Stimulated activated CD4-positive, alpha-beta T cell treated with anti-CD3 and anti-CD28 coated beads, Interleukin-12 subunit alpha, Interleukin-12 subunit beta, amount 100 ng/mL, for 24 hours (primary cell): Measurements from ENCODE around the gene LNX1.
"Not testable (repeated sequence)": the region's sequence is repeated elsewhere in the genome, so short reads cannot be mapped to it uniquely, and the experiment has no call there.

ENCODE experiments used
- DNase-seq, 2 experiments: peaks; one replicate each; pipeline ENCODE4 v3.0.0-alpha.2; 2020; ENCODE audit warnings: low read depth in 2 of 2

Gene LNX1

DNA sequence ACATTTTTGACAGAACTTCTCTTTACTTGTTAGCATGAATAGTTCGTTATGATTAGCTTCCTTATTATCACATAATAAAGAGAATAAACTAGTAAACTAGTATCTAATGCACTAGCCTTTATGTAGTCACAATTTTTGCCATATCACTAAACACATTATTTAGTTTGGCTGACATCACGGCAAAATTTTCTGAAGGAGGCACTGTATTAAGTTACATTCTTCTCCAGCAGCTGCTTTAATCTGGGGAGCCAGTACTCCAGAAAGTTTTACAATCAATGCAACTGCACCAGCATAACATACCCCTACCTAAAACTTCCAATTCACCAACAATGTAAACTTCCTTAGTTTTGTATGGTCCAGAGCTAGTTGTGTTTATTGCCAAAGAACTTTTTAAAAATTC lies 126.0 kb downstream of the LNX1 start:
- DNase-seq: no peak

DNA sequence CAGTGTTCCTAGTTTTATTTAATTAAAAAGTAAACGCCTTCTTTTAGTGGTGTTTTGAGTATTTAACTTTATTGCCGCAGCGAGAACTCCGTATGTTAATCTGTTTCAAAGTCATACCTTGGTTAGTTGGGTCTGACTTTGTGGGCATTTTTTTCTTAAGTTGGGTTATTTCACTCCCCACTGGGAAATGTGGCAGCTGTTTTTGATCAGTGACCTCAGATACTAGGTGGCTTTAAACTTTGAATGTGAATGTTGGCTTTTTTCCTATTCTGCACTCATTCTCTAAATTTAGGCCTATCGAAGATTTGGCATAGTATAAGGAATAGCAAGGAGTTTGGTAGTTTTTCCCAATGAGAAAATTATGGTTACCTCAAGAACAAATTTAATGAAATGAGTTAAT lies 127.9 kb downstream of the LNX1 start:
- no peak for DNase-seq

DNA sequence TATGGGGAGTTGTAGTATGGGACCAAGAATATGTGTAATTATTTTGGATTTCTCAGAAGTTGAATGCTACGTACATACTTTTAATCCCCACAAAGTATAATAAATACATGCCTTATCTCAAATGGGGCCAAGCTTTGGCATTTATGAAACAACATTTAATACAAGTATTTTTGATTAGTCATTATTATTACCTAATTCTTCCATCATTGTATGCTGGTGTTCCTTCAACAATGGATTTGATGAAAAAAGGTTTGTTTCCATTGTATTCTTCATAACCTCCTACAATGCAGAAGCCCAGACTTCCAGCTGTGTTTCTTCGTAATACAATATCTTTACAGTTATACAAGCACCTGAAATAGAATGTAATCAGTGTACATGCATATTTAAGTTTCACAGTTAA lies 130.0 kb downstream of the LNX1 start:
- DNase-seq: no peak

DNA sequence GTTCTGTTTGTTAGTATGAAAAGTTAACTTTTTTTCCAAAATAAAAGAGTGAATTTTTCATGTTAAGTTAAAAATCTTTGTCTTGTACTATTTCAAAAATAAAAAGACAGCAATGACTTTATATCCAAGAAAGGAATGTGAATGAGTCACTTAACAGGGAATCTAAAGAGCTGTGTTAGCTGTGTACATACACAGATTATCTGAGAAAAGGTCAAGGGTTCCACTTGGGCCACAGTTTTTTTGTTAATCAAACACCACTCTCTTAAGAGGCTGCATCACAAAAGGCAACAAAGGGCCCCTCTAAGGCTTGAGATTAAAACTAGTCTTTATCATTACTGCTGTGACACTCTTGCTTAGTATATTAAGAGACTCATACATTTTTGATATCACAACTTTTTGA lies 131.7 kb downstream of the LNX1 start:
- no peak for DNase-seq

DNA sequence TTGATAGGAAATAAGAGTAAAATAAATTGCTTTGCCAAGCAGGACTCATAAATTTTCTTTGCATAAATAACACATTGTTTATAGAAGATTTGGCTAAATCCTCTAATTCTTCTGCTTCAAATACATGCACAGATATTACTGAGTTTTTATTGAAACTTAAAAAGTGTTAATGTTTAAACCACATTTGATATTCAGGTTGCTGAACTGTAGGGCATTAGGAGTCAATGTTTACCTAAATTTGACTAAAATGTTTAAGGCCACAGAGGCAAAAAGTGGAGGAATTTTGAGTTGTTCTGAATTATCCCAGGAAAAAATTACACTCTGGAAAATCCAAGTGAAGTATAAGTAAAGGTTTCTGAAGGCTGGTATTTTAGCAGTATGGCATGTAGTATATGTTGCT lies 135.1 kb downstream of the LNX1 start:
- no peak for DNase-seq

DNA sequence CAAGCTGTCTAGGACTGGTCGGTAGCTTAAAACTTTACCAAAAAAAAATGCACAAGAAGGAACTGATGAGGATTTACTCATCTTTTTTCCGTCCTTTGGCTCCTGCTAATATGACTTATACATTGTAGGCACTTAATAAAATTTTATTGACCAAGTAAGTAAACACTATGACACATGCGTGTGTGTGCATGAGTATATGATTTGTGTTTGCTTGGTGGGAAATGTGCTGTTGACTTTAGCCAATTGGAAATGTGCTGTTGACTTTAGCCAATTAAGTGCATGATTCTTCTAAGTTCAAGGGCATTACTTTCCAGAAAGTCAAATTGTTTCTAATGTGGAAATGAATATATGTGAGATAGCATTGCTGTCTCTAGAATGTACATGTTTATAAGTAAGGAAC lies 135.5 kb downstream of the LNX1 start:
- DNase-seq: no peak

DNA sequence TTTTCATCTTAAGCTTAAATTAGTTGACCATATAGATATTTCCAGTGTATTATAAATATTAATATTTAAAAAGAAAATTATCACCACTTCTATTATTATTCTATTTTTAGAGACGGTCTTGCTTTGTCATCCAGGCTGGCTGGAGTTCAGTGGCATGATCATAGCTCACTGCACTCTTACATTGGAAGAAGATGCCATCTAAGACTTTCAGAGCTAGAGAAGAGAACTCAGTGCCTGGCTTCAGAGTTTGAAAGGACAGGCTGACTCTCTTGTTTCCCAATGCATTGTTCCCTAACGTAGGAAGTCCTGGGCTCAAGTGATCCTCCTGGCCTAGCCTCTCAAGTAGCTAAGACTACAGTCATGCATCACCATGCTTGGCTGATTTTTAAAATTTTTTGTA lies 137.9 kb downstream of the LNX1 start:
- DNase-seq: no peak

DNA sequence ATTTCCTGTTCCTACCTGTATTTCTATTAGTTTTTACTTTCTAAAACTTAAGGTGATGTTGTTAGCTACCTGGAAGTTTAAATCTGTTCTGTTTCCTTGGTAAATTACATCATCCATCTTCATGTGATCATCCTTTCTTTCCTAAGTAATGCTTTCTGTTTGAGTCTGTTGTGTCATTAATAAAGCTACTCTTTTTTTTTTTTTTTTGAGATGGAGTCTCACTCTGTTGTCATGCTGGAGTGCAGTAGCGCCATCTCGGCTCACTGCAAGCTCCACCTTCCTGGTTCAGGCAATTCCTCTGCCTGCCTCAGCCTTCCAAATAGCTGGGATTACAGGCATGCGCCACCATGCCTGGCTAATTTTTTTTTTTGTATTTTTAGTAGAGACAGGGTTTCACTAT lies 140.5 kb downstream of the LNX1 start:
- DNase-seq: no peak

DNA sequence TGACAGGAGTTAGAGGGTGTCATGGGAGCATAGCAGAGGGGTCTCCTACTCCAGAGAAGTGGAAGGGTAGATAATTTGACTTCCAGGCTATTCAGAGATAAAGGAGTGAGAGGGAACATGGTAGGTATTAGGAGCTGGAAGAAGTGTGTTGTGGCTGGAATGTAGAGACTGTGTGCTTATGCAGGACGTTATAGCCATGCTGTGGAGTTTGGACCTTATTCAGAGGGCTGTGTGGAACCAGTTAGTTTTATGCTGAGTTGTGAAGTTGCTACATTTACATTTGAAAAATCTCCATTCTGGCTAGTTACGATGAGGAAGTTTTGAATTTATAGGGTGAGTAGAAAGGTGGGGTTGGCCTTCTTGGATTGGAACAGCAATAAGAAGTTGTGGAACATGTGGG lies 146.3 kb downstream of the LNX1 start:
- DNase-seq: no peak

DNA sequence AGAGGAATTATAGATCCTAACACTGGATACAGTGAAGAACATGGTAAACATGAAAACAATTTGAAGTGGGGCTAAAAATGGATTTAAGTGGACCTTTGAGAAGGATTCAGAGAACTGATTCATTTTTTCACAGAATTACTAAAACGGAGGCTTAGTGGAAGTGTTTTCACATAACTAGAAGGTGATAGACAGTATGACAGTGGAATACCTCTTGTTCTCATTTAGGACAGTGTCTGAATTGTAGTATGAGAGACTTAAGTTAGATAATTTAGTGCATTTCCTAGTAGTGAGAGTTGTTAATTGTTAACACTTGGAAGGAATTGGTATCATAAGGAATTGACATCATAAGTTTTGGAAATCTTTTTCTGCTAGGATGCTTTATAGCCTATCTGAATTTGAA lies 149.7 kb downstream of the LNX1 start:
- no peak for DNase-seq

DNA sequence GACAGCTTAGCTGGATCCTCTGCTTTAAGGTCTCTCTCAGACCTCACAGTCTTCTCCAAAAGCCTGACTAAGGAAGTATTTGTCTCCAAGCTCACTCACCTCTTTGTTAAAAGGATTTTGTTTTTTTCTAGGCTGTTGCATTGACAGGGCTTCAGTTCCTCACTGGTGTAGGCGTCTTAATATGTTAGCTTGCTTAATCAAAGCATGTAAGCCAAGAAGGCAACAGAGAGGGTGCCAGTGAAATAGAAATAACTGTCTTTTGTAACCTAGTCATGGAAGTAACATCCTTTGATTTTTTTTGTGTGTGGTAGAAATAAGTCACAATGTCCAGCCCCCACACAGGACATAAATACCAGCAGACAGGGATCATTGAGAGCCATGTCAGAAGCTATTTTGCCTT lies 155.0 kb downstream of the LNX1 start:
- DNase-seq: no peak

DNA sequence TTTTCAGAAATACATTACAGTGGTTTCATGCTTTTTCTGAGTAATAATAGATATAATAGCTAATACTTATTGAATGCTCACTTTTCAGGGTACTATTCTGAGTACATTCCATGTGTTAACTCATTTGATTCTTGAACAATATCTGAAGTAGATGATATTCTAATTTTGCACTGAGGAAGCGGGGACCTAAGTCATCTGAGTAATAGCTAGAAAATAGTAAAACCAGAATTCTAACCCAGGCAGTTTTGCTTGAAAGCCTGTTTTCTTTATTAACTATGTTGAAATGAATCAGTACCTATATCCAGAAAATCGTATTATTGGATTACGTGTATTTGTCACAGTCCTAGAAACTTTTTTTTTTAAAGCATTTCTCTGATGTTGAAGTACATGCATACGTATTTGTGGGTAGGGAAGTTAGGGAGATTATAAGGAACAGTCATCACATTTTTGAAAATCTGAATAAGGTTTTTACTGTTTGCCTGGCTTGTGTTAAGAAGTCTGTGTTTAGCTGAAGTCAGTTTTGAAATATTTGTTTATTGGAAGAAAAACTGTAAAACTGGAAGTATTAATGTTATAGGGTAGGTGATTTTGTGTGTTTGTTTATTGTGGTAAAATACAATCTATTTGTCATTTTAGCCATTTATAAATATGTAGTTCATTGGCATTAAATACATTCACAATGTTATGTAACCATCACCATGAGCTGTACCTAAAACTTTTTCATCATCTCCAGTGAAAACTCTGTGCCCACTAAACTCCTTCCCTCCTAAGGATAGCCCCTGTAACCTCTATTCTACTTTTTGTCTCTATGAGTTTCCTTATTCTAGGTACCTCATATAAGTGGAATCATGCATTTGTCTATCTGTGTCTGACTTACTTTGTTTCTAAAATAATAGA lies 158.5 kb downstream of the LNX1 start:
- DNase-seq: no peak

DNA sequence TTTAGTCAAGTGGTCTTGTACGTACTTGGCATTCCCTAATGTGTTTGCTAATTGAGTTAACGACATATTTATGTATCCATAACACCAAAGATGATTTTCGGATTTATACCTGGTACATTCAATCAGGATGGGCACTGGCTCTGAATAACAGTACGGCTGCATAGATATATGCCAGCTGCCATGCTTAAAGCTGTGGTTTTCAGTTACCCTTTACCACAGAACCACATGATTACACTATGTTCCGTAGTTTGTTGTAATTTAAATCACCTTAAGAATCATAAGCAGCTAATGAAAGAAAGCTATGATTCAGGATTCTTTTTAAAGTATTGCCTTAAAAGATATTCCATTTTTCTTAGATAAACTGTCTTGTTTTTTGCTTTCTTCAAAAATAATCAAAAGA lies 160.2 kb downstream of the LNX1 start:
- no peak for DNase-seq

DNA sequence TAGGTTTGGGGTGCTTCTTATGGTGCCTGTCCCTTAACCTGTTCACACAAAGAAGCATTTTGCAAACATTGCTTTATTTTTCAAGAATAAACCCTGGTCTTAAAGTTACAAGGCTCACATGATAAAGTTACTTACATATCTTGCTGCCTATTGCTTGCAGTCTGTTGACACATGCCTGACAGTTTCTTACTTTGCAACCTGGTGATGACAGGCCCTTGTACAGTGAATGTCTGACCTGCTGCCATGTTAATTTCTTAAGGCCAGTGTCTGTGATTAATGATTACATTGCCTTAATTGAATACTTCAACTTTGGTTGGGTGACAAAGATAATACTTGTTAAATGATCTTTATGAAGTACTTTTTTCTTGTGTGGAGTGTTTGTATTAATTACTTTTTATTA lies 163.9 kb downstream of the LNX1 start:
- DNase-seq: no peak

DNA sequence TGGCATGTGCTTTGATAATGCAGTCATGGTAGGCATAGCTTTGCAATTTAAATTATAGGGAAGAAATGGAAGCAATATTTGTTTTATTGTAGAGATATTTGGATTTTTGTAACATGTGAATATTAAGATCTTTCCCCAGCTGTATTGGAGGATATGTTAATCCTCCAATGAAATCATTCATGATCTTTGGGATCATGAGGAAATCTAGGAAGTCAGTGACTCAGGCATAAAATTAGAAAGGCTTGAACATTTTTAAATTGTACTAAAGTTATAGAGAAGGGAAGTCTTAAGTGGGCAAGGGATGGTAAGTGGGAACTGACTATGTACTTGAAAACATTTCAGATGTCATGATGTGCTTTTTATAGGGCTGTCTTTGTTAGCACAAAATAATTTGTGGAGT lies 167.0 kb downstream of the LNX1 start:
- DNase-seq: no peak

DNA sequence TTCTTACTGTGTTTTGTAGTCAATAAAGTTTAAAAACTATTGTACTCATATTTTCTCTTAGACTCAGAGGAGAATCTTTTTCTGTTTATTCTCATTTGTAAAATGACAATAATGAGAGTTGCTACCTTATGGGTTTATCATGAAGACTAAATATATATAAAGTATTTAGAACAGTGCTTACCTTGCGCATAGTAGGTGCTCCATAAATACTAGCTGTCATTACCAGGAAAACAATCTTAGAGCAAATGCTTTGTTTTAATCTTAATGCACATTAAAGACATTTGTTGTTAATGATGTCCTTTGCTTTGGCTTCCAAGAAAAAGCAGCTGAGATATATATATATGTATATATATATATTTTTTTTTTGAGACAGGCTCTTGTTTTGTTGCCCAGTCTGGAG lies 168.9 kb downstream of the LNX1 start:
- no peak for DNase-seq

DNA sequence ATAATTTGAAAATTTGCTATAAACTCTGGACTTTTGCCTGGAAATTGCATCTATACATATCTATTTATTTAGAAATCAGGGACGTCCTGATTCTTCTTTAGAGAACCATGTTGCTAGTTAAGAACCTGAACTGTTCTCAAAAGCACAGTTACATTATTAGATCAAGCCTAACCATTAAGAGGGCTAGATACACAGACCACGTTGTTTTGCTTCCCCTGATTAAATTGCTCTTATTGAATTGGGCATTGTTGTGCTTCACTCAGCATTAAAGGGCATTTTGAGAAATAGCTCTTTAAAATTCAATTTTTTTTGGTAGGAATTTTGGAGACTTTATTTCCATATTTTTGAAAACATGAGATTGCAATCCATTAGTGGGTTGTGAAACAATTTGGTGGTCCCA lies 169.5 kb downstream of the LNX1 start:
- no peak for DNase-seq

DNA sequence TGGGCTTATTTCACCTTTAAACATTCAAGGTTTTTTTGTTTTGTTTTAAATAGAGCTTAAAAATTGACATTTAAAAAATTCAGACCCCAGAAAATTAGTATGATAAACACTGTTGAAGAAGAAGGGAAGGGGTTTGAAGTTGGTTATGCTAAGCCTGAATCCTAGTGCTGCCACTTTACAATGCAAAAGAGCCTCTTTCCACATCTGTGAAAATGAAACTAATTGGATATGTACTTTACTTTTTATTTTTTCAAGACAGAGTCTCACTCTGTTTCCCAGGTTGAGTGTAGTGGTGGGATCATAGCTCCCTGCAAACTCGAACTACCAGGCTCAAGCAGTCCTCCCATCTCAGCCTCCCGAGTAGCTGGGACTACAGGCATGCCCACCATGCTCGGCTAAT lies 172.1 kb downstream of the LNX1 start:
- no peak for DNase-seq

DNA sequence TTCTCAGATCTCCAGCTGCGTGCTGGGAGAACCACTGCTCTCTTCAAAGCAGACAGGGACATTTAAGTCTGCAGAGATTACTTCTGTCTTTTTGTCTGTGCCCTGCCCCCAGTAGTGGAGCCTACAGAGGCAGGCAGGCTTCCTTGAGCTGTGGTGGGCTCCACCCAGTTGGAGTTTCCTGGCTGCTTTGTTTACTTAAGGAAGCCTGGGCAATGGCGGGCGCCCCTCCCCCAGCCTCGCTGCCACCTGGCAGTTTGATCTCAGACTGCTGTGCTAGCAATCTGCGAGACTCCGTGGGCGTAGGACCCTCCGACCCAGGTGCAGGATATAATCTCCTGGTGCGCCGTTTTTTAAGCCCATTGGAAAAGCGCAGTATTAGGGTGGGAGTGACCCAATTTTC lies 181.8 kb downstream of the LNX1 start:
- not testable (repeated sequence) for DNase-seq
